Measurements from ENCODE around the gene SLC44A1. TPM values are rescaled to one million over a fixed set of nuclear protein-coding genes. Genes with fewer than 3 reads are reported as not detected.

Gene SLC44A1
- total RNA-seq, 6 experiments from 2014 or later = 46.6 to 66.3 (median 56.0) TPM

GRCh38 chr9:105339849-105340248 is 95.4 kb downstream of the SLC44A1 start:
- no peak for DNase-seq
- peaks cover 24% of the 10 kb centered on the region for H3K36me3 Mint-ChIP-seq (ENCODE audit: low read depth)
- peaks cover 14% of the 10 kb centered on the region for H3K4me1 Mint-ChIP-seq (ENCODE audit: low read depth)
- no peaks in the 10 kb centered on the region for H3K9me3 Mint-ChIP-seq
- H3K4me3 Mint-ChIP-seq = no peak overlapping the region; the same call in 1 of the 2 replicates
- TF ChIP-seq, protein P1, sequence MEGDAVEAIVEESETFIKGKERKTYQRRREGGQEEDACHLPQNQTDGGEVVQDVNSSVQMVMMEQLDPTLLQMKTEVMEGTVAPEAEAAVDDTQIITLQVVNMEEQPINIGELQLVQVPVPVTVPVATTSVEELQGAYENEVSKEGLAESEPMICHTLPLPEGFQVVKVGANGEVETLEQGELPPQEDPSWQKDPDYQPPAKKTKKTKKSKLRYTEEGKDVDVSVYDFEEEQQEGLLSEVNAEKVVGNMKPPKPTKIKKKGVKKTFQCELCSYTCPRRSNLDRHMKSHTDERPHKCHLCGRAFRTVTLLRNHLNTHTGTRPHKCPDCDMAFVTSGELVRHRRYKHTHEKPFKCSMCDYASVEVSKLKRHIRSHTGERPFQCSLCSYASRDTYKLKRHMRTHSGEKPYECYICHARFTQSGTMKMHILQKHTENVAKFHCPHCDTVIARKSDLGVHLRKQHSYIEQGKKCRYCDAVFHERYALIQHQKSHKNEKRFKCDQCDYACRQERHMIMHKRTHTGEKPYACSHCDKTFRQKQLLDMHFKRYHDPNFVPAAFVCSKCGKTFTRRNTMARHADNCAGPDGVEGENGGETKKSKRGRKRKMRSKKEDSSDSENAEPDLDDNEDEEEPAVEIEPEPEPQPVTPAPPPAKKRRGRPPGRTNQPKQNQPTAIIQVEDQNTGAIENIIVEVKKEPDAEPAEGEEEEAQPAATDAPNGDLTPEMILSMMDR (IDR thresholded peaks at IDR 0.05) = no peak
- H3K27me3 Mint-ChIP-seq (ENCODE audit: insufficient read depth) = no peaks in the 10 kb centered on the region
- no peak overlapping the region for H3K27ac Mint-ChIP-seq

GRCh38 chr9:105341434-105342146 is 97.1 kb downstream of the SLC44A1 start:
- H3K9me3 Mint-ChIP-seq = no peaks in the 10 kb centered on the region
- peaks cover 14% of the 10 kb centered on the region for H3K4me1 Mint-ChIP-seq (ENCODE audit: low read depth)
- TF ChIP-seq, protein P1 (IDR thresholded peaks at IDR 0.05) = no peak
- DNase-seq = no peak
- peak overlapping the region; percentile 59 for H3K4me3 Mint-ChIP-seq
- no peaks in the 10 kb centered on the region for H3K27me3 Mint-ChIP-seq (ENCODE audit: insufficient read depth)
- H3K36me3 Mint-ChIP-seq (ENCODE audit: low read depth) = peaks cover 19% of the 10 kb centered on the region
- peak overlapping the region; percentile 30 for H3K27ac Mint-ChIP-seq

- Mint-ChIP-seq H3K36me3 (ENCODE audit: low read depth) (peaks cover 16% of the 10 kb centered on the region), H3K4me3 (peak overlapping the region; percentile 59), H3K27me3 (ENCODE audit: insufficient read depth) (no peaks in the 10 kb centered on the region), H3K27ac (peak overlapping the region; percentile 30), H3K4me1 (ENCODE audit: low read depth) (peaks cover 14% of the 10 kb centered on the region), H3K9me3 (no peaks in the 10 kb centered on the region)
- DNase-seq = no peak
- TF ChIP-seq, protein P1 (IDR thresholded peaks at IDR 0.05) = no peak
Observed at GRCh38 chr9:105342147-105342505, 97.7 kb downstream of the SLC44A1 start.

DNA sequence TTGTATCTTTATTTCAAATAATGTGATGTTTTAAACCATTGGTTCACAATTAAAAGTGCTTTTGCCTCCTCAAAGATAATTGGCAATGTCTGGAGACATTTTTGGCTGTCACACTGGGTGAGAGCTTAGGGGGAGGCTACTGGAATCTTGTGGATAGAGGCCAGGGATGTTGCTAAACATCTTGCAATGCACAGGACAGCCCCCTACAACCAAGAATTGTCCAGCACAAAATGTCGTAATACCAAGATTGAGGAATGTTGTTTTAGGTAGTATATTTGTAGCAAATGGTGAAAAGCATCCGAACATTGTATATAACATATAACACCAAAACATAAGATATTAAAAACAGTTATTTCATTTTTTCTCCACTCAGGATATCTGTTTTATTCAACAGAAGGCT is 99.8 kb downstream of the SLC44A1 start:
- DNase-seq = no peak
- TF ChIP-seq, protein P1 (IDR thresholded peaks at IDR 0.05) = no peak
- Mint-ChIP-seq H3K36me3 (ENCODE audit: low read depth) (peaks cover 7% of the 10 kb centered on the region), H3K27me3 (ENCODE audit: insufficient read depth) (no peaks in the 10 kb centered on the region), H3K27ac (no peak overlapping the region), H3K9me3 (no peaks in the 10 kb centered on the region), H3K4me1 (ENCODE audit: low read depth) (peaks cover 14% of the 10 kb centered on the region), H3K4me3 (no peak overlapping the region)

DNA sequence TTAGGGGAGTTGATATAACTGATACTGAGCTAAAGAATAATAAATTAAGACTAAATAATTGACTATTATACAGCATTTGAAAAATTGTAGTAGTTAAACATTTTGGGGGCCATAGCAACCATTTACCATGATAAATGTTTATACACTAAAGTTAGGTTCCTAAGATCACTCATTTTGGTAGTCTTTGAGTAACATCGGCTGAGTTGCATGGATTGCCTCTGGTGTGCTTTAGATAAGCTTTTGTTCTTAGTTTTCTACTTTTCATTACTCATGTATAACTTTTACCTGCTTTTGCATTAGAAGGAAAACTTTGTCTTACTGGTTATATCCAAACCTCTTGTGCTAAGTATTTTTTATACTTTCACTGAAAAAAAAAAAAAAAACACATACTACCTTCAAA is 101.2 kb downstream of the SLC44A1 start:
- Mint-ChIP-seq H3K4me3 (no peak overlapping the region), H3K27me3 (ENCODE audit: insufficient read depth) (no peaks in the 10 kb centered on the region), H3K36me3 (ENCODE audit: low read depth) (peaks cover 4% of the 10 kb centered on the region; the same call in 1 of the 2 replicates), H3K27ac (no peak overlapping the region), H3K9me3 (no peaks in the 10 kb centered on the region), H3K4me1 (ENCODE audit: low read depth) (peaks cover 14% of the 10 kb centered on the region)
- TF ChIP-seq, protein P1 (IDR thresholded peaks at IDR 0.05) = no peak
- DNase-seq = no peak

All from HFFc6 (cell line).